Activated naive CD4-positive, alpha-beta T cell treated with anti-CD3 and anti-CD28 coated beads for 36 hours (primary cell): Measurements from ENCODE around the gene FAM229A. TPM values are rescaled to one million over a fixed set of nuclear protein-coding genes. Genes with fewer than 3 reads are reported as not detected.

Source experiments
- CTCF ChIA-PET: fragments of 350-600 bp; sonication (Branson Sonifier 250); formaldehyde crosslinking; loops from one replicate; lab custom pipeline; 2021; ENCODE audit warnings: antibody characterized with exemption; lab: Charles Lee
- DNase-seq: peaks from one replicate; pipeline ENCODE4 v3.0.0-alpha.2; 2020
- H3K27ac Mint-ChIP-seq: one replicate; pipeline ENCODE4 v1.8.0; 2021; ENCODE audit warnings: mild to moderate bottlenecking, mixed read lengths
- H3K27me3 Mint-ChIP-seq: one replicate; pipeline ENCODE4 v1.8.0; 2021; ENCODE audit warnings: low read depth, mixed read lengths
- H3K36me3 Mint-ChIP-seq: one replicate; pipeline ENCODE4 v1.8.0; 2021; ENCODE audit warnings: low read depth, mixed read lengths
- H3K4me1 Mint-ChIP-seq: one replicate; pipeline ENCODE4 v1.8.0; 2021; ENCODE audit warnings: low read depth, mixed read lengths
- H3K4me3 Mint-ChIP-seq: one replicate; pipeline ENCODE4 v1.8.0; 2021; ENCODE audit warnings: mild to moderate bottlenecking, moderate library complexity, mixed read lengths
- H3K9me3 Mint-ChIP-seq: one replicate; pipeline ENCODE4 v1.8.0; 2021; ENCODE audit warnings: mixed read lengths
- intact Hi-C: fragments of 100-400 bp; cut with micrococcal nuclease; formaldehyde crosslinking; loops from one replicate; pipeline ENCODE4 v1.15.1; 2023
- total RNA-seq, 2 experiments: library from RNA; stranded (reverse); gene quantifications; one replicate each; pipeline ENCODE4 v1.2.3, GENCODE V29; 2021

The FAM229A gene
- total RNA-seq, 2 experiments from 2014 or later = 2.1 to 3.4 TPM

DNA sequence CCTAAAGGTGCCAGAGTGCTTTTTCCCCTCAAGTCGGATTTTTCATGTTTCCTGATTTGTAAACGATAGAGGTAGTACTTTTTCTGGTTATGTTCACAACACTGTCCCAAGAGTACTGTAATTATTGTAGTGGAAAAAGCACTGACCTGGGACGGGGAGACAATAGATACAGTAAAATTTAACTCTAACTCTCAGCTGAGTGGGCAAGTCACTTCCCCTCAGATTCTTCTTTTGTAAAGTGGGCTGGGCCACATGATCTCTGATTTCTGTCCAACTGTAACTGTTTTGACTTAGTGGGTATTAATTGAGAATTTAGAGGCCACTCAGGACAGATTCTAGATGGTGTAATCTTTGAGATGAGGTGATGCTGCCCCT lies 45.4 kb downstream of the FAM229A start:
- no peak overlapping the region for H3K27ac Mint-ChIP-seq

DNA sequence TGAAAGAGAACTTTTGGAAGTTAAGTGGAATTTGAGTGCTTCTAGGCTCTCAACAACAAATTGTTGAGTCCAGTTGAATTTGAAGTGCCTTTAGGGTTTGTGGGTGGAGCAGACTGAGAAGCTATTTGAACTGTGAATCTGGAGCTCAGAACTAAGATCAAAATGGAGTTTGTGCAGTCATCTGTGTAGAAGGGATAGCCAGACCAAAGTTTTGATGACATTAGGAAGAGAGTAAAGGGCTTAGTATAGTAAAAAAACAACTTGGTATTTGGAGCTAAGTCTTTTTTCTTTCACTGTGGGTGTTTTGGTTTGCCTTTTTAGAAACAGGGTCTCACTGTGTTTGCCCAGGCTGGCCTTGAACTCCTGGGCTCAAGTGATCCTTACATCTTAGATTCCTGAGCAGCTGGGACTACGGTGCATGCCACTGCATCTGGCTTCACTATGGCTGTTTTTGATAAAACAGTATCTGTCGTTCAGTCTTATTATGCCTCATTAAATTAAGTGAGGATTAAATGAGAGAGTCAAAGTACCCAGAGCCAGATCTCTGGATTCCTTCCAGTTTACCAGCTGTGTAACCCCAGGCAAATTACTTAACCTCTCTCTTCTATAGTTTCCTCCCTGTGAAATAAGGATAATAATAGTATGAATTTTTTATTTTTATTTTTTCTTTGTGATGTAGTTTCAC lies 50.4 kb downstream of the FAM229A start:
- CTCF ChIA-PET = interaction anchor here (0.6 to 1.1 kb wide), 3 partner anchors 15 to 95 kb away, joined by 3 read pairs; no protein-coding TSS in a partner anchor
- H3K27me3 Mint-ChIP-seq = no peaks in the 10 kb centered on the region
- H3K36me3 Mint-ChIP-seq = peaks cover 19% of the 10 kb centered on the region
- no peak overlapping the region for H3K4me3 Mint-ChIP-seq
- H3K9me3 Mint-ChIP-seq = no peaks in the 10 kb centered on the region
- peak overlapping the region; percentile 39 for H3K27ac Mint-ChIP-seq
- DNase-seq = no peak
- intact Hi-C loops = no loop called here
- H3K4me1 Mint-ChIP-seq = peaks cover 61% of the 10 kb centered on the region

More for the DNA sequence above, 45.4 kb downstream of the FAM229A start:
- no peaks in the 10 kb centered on the region for H3K9me3 Mint-ChIP-seq
- intact Hi-C loops = no loop called here
- H3K4me3 Mint-ChIP-seq = no peak overlapping the region
- no peaks in the 10 kb centered on the region for H3K27me3 Mint-ChIP-seq
- peaks cover 20% of the 10 kb centered on the region for H3K36me3 Mint-ChIP-seq
- no peak for DNase-seq
- CTCF ChIA-PET = interaction anchor here (0.6 to 1.3 kb wide), 2 partner anchors 86 to 101 kb away, joined by 3 read pairs; no protein-coding TSS in a partner anchor
- peaks cover 32% of the 10 kb centered on the region for H3K4me1 Mint-ChIP-seq

Other genes starting within 250 kb of the FAM229A start
- gene TXLNA, start 182.8 kb downstream of the FAM229A start, total RNA-seq = 10 to 100 TPM; 84.3 to 86.2 TPM
- gene CCDC28B, start 161.9 kb downstream of the FAM229A start, total RNA-seq = 10 to 100 TPM; 13.1 to 14.8 TPM
- 1 to 10 TPM; 4.8 to 5.9 TPM for gene IQCC, start 156.8 kb downstream of the FAM229A start, total RNA-seq
- not detected for gene DCDC2B, start 153.4 kb downstream of the FAM229A start, total RNA-seq
- gene TMEM234, start 140.1 kb downstream of the FAM229A start, total RNA-seq = 1 to 10 TPM; 5.1 to 6.4 TPM
- 100 to 1,000 TPM; 382 to 391 TPM for gene EIF3I, start 140.1 kb downstream of the FAM229A start, total RNA-seq
- under 1 TPM; 0.38 to 0.42 TPM for gene FAM167B, start 115.3 kb downstream of the FAM229A start, total RNA-seq
- gene LCK, start 111.2 kb downstream of the FAM229A start, total RNA-seq = 100 to 1,000 TPM; 156 to 164 TPM
- 100 to 1,000 TPM; 111 to 120 TPM for gene HDAC1, start 70.4 kb downstream of the FAM229A start, total RNA-seq
- gene MARCKSL1, start 26.3 kb downstream of the FAM229A start, total RNA-seq = 10 to 100 TPM; 14.4 to 15.9 TPM
- gene TSSK3, start 54 bp upstream of the FAM229A start, total RNA-seq = 1 to 10 TPM in 1 of 2 experiments, under 1 TPM in 1; 0.84 to 1.9 TPM
- 10 to 100 TPM; 35.2 to 38.3 TPM for gene BSDC1, start 32.0 kb upstream of the FAM229A start, total RNA-seq
- gene ZBTB8B, start 102.6 kb upstream of the FAM229A start, total RNA-seq = not detected
- gene ZBTB8A, start 176.9 kb upstream of the FAM229A start, total RNA-seq = under 1 TPM; 0.21 to 0.35 TPM